Measurements from ENCODE around the gene ELMO1. TPM values are rescaled to one million over a fixed set of nuclear protein-coding genes. Genes with fewer than 3 reads are reported as not detected.

The ELMO1 gene
- total RNA-seq, 1 donor from 2014 or later, result 151 TPM

GRCh38 chr7:37193087-37193774 is 255.4 kb downstream of the ELMO1 start:
- Mint-ChIP-seq H3K4me1 (ENCODE audit: unreplicated experiment) (peaks cover 17% of the 10 kb centered on the region), H3K36me3 (ENCODE audit: low read depth, unreplicated experiment) (peaks cover 27% of the 10 kb centered on the region), H3K27me3 (ENCODE audit: unreplicated experiment) (peaks cover 6% of the 10 kb centered on the region), H3K27ac (ENCODE audit: unreplicated experiment) (no peak overlapping the region), H3K4me3 (ENCODE audit: unreplicated experiment) (no peak overlapping the region), H3K9me3 (ENCODE audit: unreplicated experiment) (no peaks in the 10 kb centered on the region)
- no peak for TF ChIP-seq CTCF (IDR thresholded peaks at IDR 0.05; ENCODE audit: unreplicated experiment)
- no peak for DNase-seq (ENCODE audit: low spot score)

GRCh38 chr7:37191797-37192196 is 256.9 kb downstream of the ELMO1 start:
- Mint-ChIP-seq H3K27me3 (ENCODE audit: unreplicated experiment) (peaks cover 9% of the 10 kb centered on the region), H3K36me3 (ENCODE audit: low read depth, unreplicated experiment) (peaks cover 17% of the 10 kb centered on the region), H3K9me3 (ENCODE audit: unreplicated experiment) (no peaks in the 10 kb centered on the region), H3K4me1 (ENCODE audit: unreplicated experiment) (peaks cover 17% of the 10 kb centered on the region), H3K27ac (ENCODE audit: unreplicated experiment) (no peak overlapping the region), H3K4me3 (ENCODE audit: unreplicated experiment) (no peak overlapping the region)
- TF ChIP-seq CTCF (IDR thresholded peaks at IDR 0.05; ENCODE audit: unreplicated experiment), result no peak
- no peak for DNase-seq (ENCODE audit: low spot score)

- peaks cover 3% of the 10 kb centered on the region for H3K27me3 Mint-ChIP-seq (ENCODE audit: unreplicated experiment)
- no peak for TF ChIP-seq CTCF (IDR thresholded peaks at IDR 0.05; ENCODE audit: unreplicated experiment)
- no peak for DNase-seq (ENCODE audit: low spot score)
- no peaks in the 10 kb centered on the region for H3K9me3 Mint-ChIP-seq (ENCODE audit: unreplicated experiment)
- no peak overlapping the region for H3K4me3 Mint-ChIP-seq (ENCODE audit: unreplicated experiment)
- H3K27ac Mint-ChIP-seq (ENCODE audit: unreplicated experiment), result no peak overlapping the region
- H3K36me3 Mint-ChIP-seq (ENCODE audit: low read depth, unreplicated experiment), result no peaks in the 10 kb centered on the region
- peaks cover 5% of the 10 kb centered on the region for H3K4me1 Mint-ChIP-seq (ENCODE audit: unreplicated experiment)
Measured at GRCh38 chr7:37187179-37187578, 261.5 kb downstream of the ELMO1 start.

- Mint-ChIP-seq H3K9me3 (ENCODE audit: unreplicated experiment) (no peaks in the 10 kb centered on the region), H3K27ac (ENCODE audit: unreplicated experiment) (no peak overlapping the region), H3K36me3 (ENCODE audit: low read depth, unreplicated experiment) (no peaks in the 10 kb centered on the region), H3K4me1 (ENCODE audit: unreplicated experiment) (peaks cover 5% of the 10 kb centered on the region), H3K4me3 (ENCODE audit: unreplicated experiment) (no peak overlapping the region), H3K27me3 (ENCODE audit: unreplicated experiment) (peaks cover 3% of the 10 kb centered on the region)
- no peak for TF ChIP-seq CTCF (IDR thresholded peaks at IDR 0.05; ENCODE audit: unreplicated experiment)
- no peak for DNase-seq (ENCODE audit: low spot score)
Measured at GRCh38 chr7:37186753-37187152, 261.9 kb downstream of the ELMO1 start.

- Mint-ChIP-seq H3K36me3 (ENCODE audit: low read depth, unreplicated experiment) (peaks cover 16% of the 10 kb centered on the region), H3K4me1 (ENCODE audit: unreplicated experiment) (peaks cover 14% of the 10 kb centered on the region), H3K9me3 (ENCODE audit: unreplicated experiment) (no peaks in the 10 kb centered on the region), H3K27me3 (ENCODE audit: unreplicated experiment) (no peaks in the 10 kb centered on the region), H3K4me3 (ENCODE audit: unreplicated experiment) (no peak overlapping the region), H3K27ac (ENCODE audit: unreplicated experiment) (no peak overlapping the region)
- DNase-seq (ENCODE audit: low spot score), result no peak
- TF ChIP-seq CTCF (IDR thresholded peaks at IDR 0.05; ENCODE audit: unreplicated experiment), result no peak
Measured at GRCh38 chr7:37181550-37181932, 267.1 kb downstream of the ELMO1 start.

Measured in endothelial cell (in vitro differentiated cells).